IMR-90 (cell line): ENCODE results near the gene PLXNB3. TPM values are rescaled to one million over a fixed set of nuclear protein-coding genes. Genes with fewer than 3 reads are reported as not detected.
A peak's percentile ranks its signal among the peaks of the same experiment; 100 is the strongest.

Experiments
- ATAC-seq: fragments of 200-7000 bp; cut with Tn5 transposase; 2 replicates; pipeline ENCODE4 v1.9.1; 2020; ENCODE audit warnings: low read depth, mild to moderate bottlenecking, moderate library complexity
- Bru-seq: library from RNA; stranded (reverse); fragments of 400-500 nt; gene quantifications from one replicate; lab custom pipeline; 2021; lab: Mats Ljungman, UMichigan
- BruChase-seq, 2 experiments: library from RNA; stranded (reverse); fragments of 400-500 nt; gene quantifications; one replicate each; lab custom pipeline; 2021; lab: Mats Ljungman, UMichigan
- BruUV-seq: library from RNA; stranded (reverse); fragments of 400-500 nt; replicated peaks from 2 replicates; lab custom pipeline; 2021; lab: Mats Ljungman, UMichigan
- CTCF ChIA-PET: fragments of 300-600 bp; formaldehyde crosslinking; extraction: SDS; loops from one replicate; lab custom pipeline; 2021; ENCODE audit warnings: antibody characterized with exemption; lab: Yijun Ruan, JAX
- POLR2A ChIA-PET: fragments of 300-600 bp; sonication (Branson Sonifier 250); formaldehyde crosslinking; loops from one replicate; lab custom pipeline; 2022; ENCODE audit warnings: antibody characterized with exemption; ENCODE audit not compliant: unreplicated experiment; lab: Charles Lee
- DNase-seq: peaks from one replicate; pipeline ENCODE4 v3.0.0; 2013
- H2AFZ ChIP-seq: replicated peaks from 2 replicates; pipeline ENCODE3; 2013; ENCODE audit warnings: low read length, mild to moderate bottlenecking; ENCODE audit not compliant: poor library complexity
- H2AK5ac ChIP-seq: 2 replicates; pipeline ENCODE4 v1.6.1; 2013; ENCODE audit warnings: low read depth, low read length, inconsistent platforms
- H2AK9ac ChIP-seq: replicated peaks from 2 replicates; pipeline ENCODE3; 2013; ENCODE audit warnings: mild to moderate bottlenecking, low read depth, low read length, moderate library complexity; ENCODE audit not compliant: poor library complexity
- H2BK120ac ChIP-seq: 2 replicates; pipeline ENCODE4 v1.6.1; 2013; ENCODE audit warnings: low read depth, low read length, inconsistent platforms
- H2BK15ac ChIP-seq: 3 replicates; pipeline ENCODE4 v1.6.1; 2013; ENCODE audit warnings: low read depth, low read length, inconsistent platforms
- H2BK20ac ChIP-seq: 2 replicates; pipeline ENCODE4 v1.6.1; 2013; ENCODE audit warnings: low read depth, mild to moderate bottlenecking, inconsistent platforms, low read length, moderate library complexity
- H2BK5ac ChIP-seq: 2 replicates; pipeline ENCODE4 v1.6.1; 2013; ENCODE audit warnings: mild to moderate bottlenecking, low read depth, low read length, inconsistent platforms; ENCODE audit not compliant: poor library complexity, severe bottlenecking
- H3K14ac ChIP-seq: replicated peaks from 2 replicates; pipeline ENCODE4 v1.6.1; 2013; ENCODE audit warnings: low read depth, low read length, inconsistent platforms
- H3K18ac ChIP-seq: 2 replicates; pipeline ENCODE4 v1.6.1; 2013; ENCODE audit warnings: low read depth, low read length, control low read depth
- H3K23ac ChIP-seq: 2 replicates; pipeline ENCODE4 v1.6.1; 2013; ENCODE audit warnings: low read depth, low read length, inconsistent platforms
- H3K27ac ChIP-seq: 2 replicates; pipeline ENCODE4 v1.5.1; 2013; ENCODE audit warnings: mild to moderate bottlenecking, control low read depth, low read length; ENCODE audit not compliant: insufficient read depth
- H3K27me3 ChIP-seq: 2 replicates; pipeline ENCODE4 v1.6.1; 2013; ENCODE audit warnings: low read length; ENCODE audit not compliant: control insufficient read depth, insufficient read depth
- H3K36me3 ChIP-seq: 2 replicates; pipeline ENCODE4 v1.6.1; 2013; ENCODE audit warnings: low read length, mixed read lengths; ENCODE audit not compliant: control insufficient read depth, insufficient read depth
- H3K4ac ChIP-seq: 2 replicates; pipeline ENCODE4 v1.6.1; 2013; ENCODE audit warnings: low read depth, low read length, inconsistent platforms
- H3K4me1 ChIP-seq: 2 replicates; pipeline ENCODE4 v1.6.1; 2013; ENCODE audit warnings: low read length, mixed read lengths; ENCODE audit not compliant: control insufficient read depth, insufficient read depth
- H3K4me2 ChIP-seq: 2 replicates; pipeline ENCODE4 v1.6.1; 2013; ENCODE audit warnings: low read depth, mild to moderate bottlenecking, control low read depth, low read length, moderate library complexity
- H3K4me3 ChIP-seq: 2 replicates; pipeline ENCODE4 v1.5.1; 2013; ENCODE audit warnings: low read depth, mild to moderate bottlenecking, control low read depth, low read length, moderate library complexity; ENCODE audit not compliant: insufficient read depth
- H3K56ac ChIP-seq: 2 replicates; pipeline ENCODE4 v1.6.1; 2013; ENCODE audit warnings: low read length, inconsistent platforms; ENCODE audit not compliant: insufficient read depth; ENCODE audit errors: extremely low read depth
- H3K79me1 ChIP-seq, 2 experiments: 2 replicates each; pipeline ENCODE4 v1.6.1; 2013; ENCODE audit warnings: low read length in 2 of 2, inconsistent platforms in 1 of 2, low read depth in 1 of 2
- H3K9ac ChIP-seq: 2 replicates; pipeline ENCODE4 v1.6.1; 2013; ENCODE audit warnings: low read depth, low read length, control low read depth
- H3K9me1 ChIP-seq: 2 replicates; pipeline ENCODE4 v1.6.1; 2013; ENCODE audit warnings: low read length, inconsistent platforms; ENCODE audit not compliant: insufficient read depth
- H3K9me3 ChIP-seq: 2 replicates; pipeline ENCODE4 v1.6.1; 2013; ENCODE audit warnings: low read length; ENCODE audit not compliant: control insufficient read depth, insufficient read depth
- H4K20me1 ChIP-seq: 2 replicates; pipeline ENCODE4 v1.6.1; 2013; ENCODE audit warnings: low read length, inconsistent platforms; ENCODE audit not compliant: insufficient read depth
- H4K5ac ChIP-seq: 2 replicates; pipeline ENCODE4 v1.6.1; 2013; ENCODE audit warnings: mild to moderate bottlenecking, low read depth, low read length, control low read depth
- H4K8ac ChIP-seq, 2 experiments: 2 replicates each; pipeline ENCODE4 v1.6.1; 2013; ENCODE audit warnings: low read depth in 2 of 2, low read length in 2 of 2, control low read depth in 1 of 2, inconsistent platforms in 1 of 2
- H4K91ac ChIP-seq: 2 replicates; pipeline ENCODE4 v1.6.1; 2013; ENCODE audit warnings: low read depth, low read length, inconsistent platforms; ENCODE audit not compliant: insufficient read depth
- BHLHE40 ChIP-seq: fragments of 150-350 bp; IDR thresholded peaks from 2 replicates; pipeline ENCODE4 v1.6.1; 2016; ENCODE audit warnings: mild to moderate bottlenecking, low read depth, low read length
- CEBPB ChIP-seq: IDR thresholded peaks from 2 replicates; pipeline ENCODE4 v1.6.1; 2012; ENCODE audit warnings: low read depth, low read length, improper control_type of control experiment
- CHD1 ChIP-seq: IDR thresholded peaks from 2 replicates; pipeline ENCODE4 v1.6.1; 2012; ENCODE audit warnings: low read depth, low read length, improper control_type of control experiment
- ELK1 ChIP-seq: fragments of 150-350 bp; IDR thresholded peaks from 2 replicates; pipeline ENCODE4 v1.6.1; 2016; ENCODE audit warnings: low read depth, mild to moderate bottlenecking, low read length, moderate library complexity, borderline replicate concordance
- FOS ChIP-seq: fragments of 150-350 bp; IDR thresholded peaks from 2 replicates; pipeline ENCODE4 v1.6.1; 2016; ENCODE audit warnings: low read depth, low read length
- MAFK ChIP-seq: IDR thresholded peaks from 2 replicates; pipeline ENCODE4 v1.6.1; 2012; ENCODE audit warnings: low read depth, low read length, improper control_type of control experiment
- MAZ ChIP-seq: IDR thresholded peaks from 2 replicates; pipeline ENCODE4 v1.6.1; 2012; ENCODE audit warnings: low read depth, mild to moderate bottlenecking, low read length, improper control_type of control experiment, moderate library complexity, borderline replicate concordance
- MXI1 ChIP-seq: IDR thresholded peaks from 2 replicates; pipeline ENCODE4 v1.6.1; 2012; ENCODE audit warnings: low read depth, mild to moderate bottlenecking, low read length, moderate library complexity, borderline replicate concordance
- NFE2L2 ChIP-seq: fragments of 150-350 bp; IDR thresholded peaks from 2 replicates; pipeline ENCODE4 v1.6.1; 2016; ENCODE audit warnings: low read depth, mild to moderate bottlenecking, low read length
- POLR2A ChIP-seq: IDR thresholded peaks from 2 replicates; pipeline ENCODE4 v1.6.1; 2012; ENCODE audit warnings: mild to moderate bottlenecking, low read depth, low read length
- RAD21 ChIP-seq: IDR thresholded peaks from 2 replicates; pipeline ENCODE4 v1.6.1; 2012; ENCODE audit warnings: low read length, improper control_type of control experiment
- RCOR1 ChIP-seq: IDR thresholded peaks from 2 replicates; pipeline ENCODE4 v1.6.1; 2012; ENCODE audit warnings: mild to moderate bottlenecking, low read length, improper control_type of control experiment; ENCODE audit not compliant: insufficient replicate concordance
- RFX5 ChIP-seq: IDR thresholded peaks from 2 replicates; pipeline ENCODE4 v1.8.0; 2012; ENCODE audit warnings: low read depth, mild to moderate bottlenecking, low read length, moderate library complexity
- USF2 ChIP-seq: fragments of 150-350 bp; IDR thresholded peaks from 2 replicates; pipeline ENCODE4 v1.6.1; 2017; ENCODE audit warnings: mild to moderate bottlenecking, antibody characterized with exemption, low read length, low read depth
- WGBS, 2 experiments: methylation state at CpG; one replicate each; pipeline versions ENCODE4 v1.1.5 to v1.1.7; 2013; ENCODE audit warnings: missing lambda C conversion rate in 2 of 2; ENCODE audit not compliant: insufficient read length in 1 of 2; ENCODE audit errors: extremely low coverage in 2 of 2; 5-methylcytosine and 5-hydroxymethylcytosine counted together
- dilution Hi-C: fragments of 300-500 bp; cut with HindIII; formaldehyde crosslinking; loops from one replicate; pipeline ENCODE4 v1.14.3; 2018; ENCODE audit warnings: low sequenced_read_pairs; ENCODE audit not compliant: unreplicated experiment
- in situ Hi-C: fragments of 300-500 bp; cut with MboI; formaldehyde crosslinking; loops from 3 replicates; pipeline ENCODE4 v1.14.3; 2019; ENCODE audit warnings: low sequenced_read_pairs, inconsistent platforms, mixed read lengths
- intact Hi-C: fragments of 100-400 bp; cut with micrococcal nuclease; formaldehyde crosslinking; loops from 2 replicates; pipeline ENCODE4 v1.10.0; 2022
- long read RNA-seq: library from polyadenylated mRNA; unstranded; transcript quantifications from one replicate; pipeline ENCODE4 v2.0.0, GENCODE V29; 2021; ENCODE audit not compliant: unreplicated experiment
- polyA plus RNA-seq, 3 experiments: library from polyadenylated mRNA; depleted of rRNA; stranded (reverse); fragments of >200 nt; gene quantifications; 2 replicates each; pipeline ENCODE4 v1.2.3, GENCODE V29; 2012; ENCODE audit warnings: low replicate concordance in 1 of 3
- total RNA-seq: library from RNA; depleted of rRNA; stranded (reverse); fragments of >200 nt; gene quantifications from 2 replicates; pipeline ENCODE4 v1.2.3, GENCODE V29; 2012; rRNA removed

PLXNB3 gene
- total RNA-seq (0.36 and 1.7 TPM in 2 replicates), polyA plus RNA-seq (2012; rRNA removed) (22.3 and 26.9 TPM in 2 replicates), Bru-seq, nascent RNA (percentile 38 among the genes with signal in this experiment), BruChase-seq, experiment 1, labeled RNA remaining after a 6-hour chase (percentile 59 among the genes with signal in this experiment), BruChase-seq, experiment 2, labeled RNA remaining after a 2-hour chase (percentile 50 among the genes with signal in this experiment)
- 9.9 and 21.3 TPM in 2 replicates for polyA plus RNA-seq (2012; cell fraction: cytosol; rRNA removed)
- polyA plus RNA-seq (2012; cell fraction: nucleus; rRNA removed; ENCODE audit: low replicate concordance), result 117 and 388 TPM in 2 replicates
- long read RNA-seq, partial matches to known transcripts, result 9 of 22 reads
- long read RNA-seq, other reads (novel, unspliced or antisense), result 13 of 22 reads

- no TSS peak for BruUV-seq
- Histone ChIP-seq H3K56ac (no peak within 1 kb of the TSS), H4K91ac (peak within 1 kb of the TSS; percentile 91; the same call in 1 of the 2 replicates), H3K23ac (no peak within 1 kb of the TSS), H3K27me3 (no peaks in the 10 kb centered on the region), H4K8ac (peak within 1 kb of the TSS in 1 of 2 experiments; percentile 53; a peak in 1 of 4 replicates), H2BK15ac (no peak within 1 kb of the TSS; the same call in 2 of the 3 replicates), H3K9ac (peak within 1 kb of the TSS; percentile 74), H2AK5ac (peak within 1 kb of the TSS; percentile 88), H3K36me3 (no peaks in the 10 kb centered on the region; the same call in 1 of the 2 replicates), H3K9me3 (no peaks in the 10 kb centered on the region; the same call in 1 of the 2 replicates), H3K4me3 (peak within 1 kb of the TSS; percentile 43), H3K79me1 (peaks cover 0 to 17% of the 10 kb centered on the region in 2 experiments; a peak in 2 of 4 replicates), H3K27ac (peak within 1 kb of the TSS; percentile 94), H3K4ac (peak within 1 kb of the TSS; percentile 94), H3K14ac (no peak within 1 kb of the TSS; the same call in 1 of the 2 replicates), H3K18ac (0 out of 2 replicates have a peak within 1 kb of the TSS, but pooled peaks have one; percentile 7), H3K4me2 (peak within 1 kb of the TSS; percentile 93), H2AFZ (peak within 1 kb of the TSS; percentile 84), H4K20me1 (no peaks in the 10 kb centered on the region; the same call in 1 of the 2 replicates), H2BK20ac (no peak within 1 kb of the TSS), H4K5ac (peak within 1 kb of the TSS; percentile 27; the same call in 1 of the 2 replicates), H3K4me1 (peaks cover 17% of the 10 kb centered on the region), H2BK5ac (peak within 1 kb of the TSS; percentile 46), H2AK9ac (peak within 1 kb of the TSS; percentile 94), H3K9me1 (no peaks in the 10 kb centered on the region), H2BK120ac (no peak within 1 kb of the TSS)
- DNase-seq, result peak; percentile 58
- CTCF ChIA-PET, result interaction anchor here (1.5 kb wide), 1 partner anchor 10 kb away, joined by 3 read pairs; no protein-coding TSS in a partner anchor
- POLR2A ChIA-PET, result no interaction called here
- dilution Hi-C loops (no loop called here), intact Hi-C loops (loop anchor here (1.0 kb wide), 2 partner anchors 183 to 189 kb away; no protein-coding TSS in a partner anchor), in situ Hi-C loops (loop anchor here (10.0 kb wide), 1 partner anchor 201 kb away; no protein-coding TSS in a partner anchor)
- peak; percentile 66 for ATAC-seq
- 47% methylated on average over 3 of the region's 26 CpGs; no CpG with 5 or more reads in 1 of the 2 experiments for WGBS, 2 experiments
- no peak for TF ChIP-seq RFX5
- no peak for TF ChIP-seq ELK1
- no peak for TF ChIP-seq POLR2A
- TF ChIP-seq RAD21, result peak; percentile 80
- TF ChIP-seq CHD1, result no peak
- TF ChIP-seq MAZ, result peak; percentile 77; the same call in 1 of the 2 replicates
- no peak for TF ChIP-seq RCOR1
- no peak for TF ChIP-seq NFE2L2
- no peak for TF ChIP-seq MAFK
- 0 out of 2 replicates have a peak, but pooled peaks have one; percentile 11 for TF ChIP-seq CEBPB
- TF ChIP-seq MXI1, result peak; percentile 56; the same call in 1 of the 2 replicates
- no peak for TF ChIP-seq FOS
- no peak for TF ChIP-seq BHLHE40
- TF ChIP-seq USF2, result no peak
These were observed at the start of gene PLXNB3 for GRCh38 chrX:153763989-153764755. PLXNB3 (plus strand) TSS chrX:153764249; CDS start chrX:153765536, 1,287 bp downstream.
